Amygdala (tissue), 56 donors: Measurements from ENCODE around the gene EHHADH.

ENCODE experiments used
- DNase-seq, 56 donors: peaks; one replicate each; lab custom pipeline; 2025; lab: John Stamatoyannopoulos, UW

The EHHADH gene

GRCh38 chr3:185200639-185201038, 53.2 kb downstream of the EHHADH start:
- no peak for DNase-seq

GRCh38 chr3:185199671-185200070, 54.2 kb downstream of the EHHADH start:
- DNase-seq = no peak

DNA sequence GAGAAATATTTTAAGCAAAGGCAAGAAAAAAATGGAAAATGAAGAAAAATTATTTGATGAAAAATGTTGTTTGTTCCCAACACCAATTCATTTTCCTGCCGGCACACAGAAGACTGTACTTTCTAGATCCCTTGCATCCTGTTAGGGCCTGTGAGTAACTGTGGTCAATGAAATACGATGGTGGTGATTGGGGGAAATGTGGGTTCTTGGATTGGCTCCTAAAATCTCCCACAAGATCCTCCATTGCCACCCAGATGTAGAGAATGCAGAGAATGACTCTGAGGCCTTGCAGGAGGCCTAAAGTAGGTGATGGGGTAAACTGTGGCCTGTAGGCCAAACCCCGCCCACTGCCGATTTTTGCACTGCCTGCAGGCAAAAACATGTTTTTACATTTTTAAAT, 54.6 kb downstream of the EHHADH start:
- DNase-seq = no peak

DNA sequence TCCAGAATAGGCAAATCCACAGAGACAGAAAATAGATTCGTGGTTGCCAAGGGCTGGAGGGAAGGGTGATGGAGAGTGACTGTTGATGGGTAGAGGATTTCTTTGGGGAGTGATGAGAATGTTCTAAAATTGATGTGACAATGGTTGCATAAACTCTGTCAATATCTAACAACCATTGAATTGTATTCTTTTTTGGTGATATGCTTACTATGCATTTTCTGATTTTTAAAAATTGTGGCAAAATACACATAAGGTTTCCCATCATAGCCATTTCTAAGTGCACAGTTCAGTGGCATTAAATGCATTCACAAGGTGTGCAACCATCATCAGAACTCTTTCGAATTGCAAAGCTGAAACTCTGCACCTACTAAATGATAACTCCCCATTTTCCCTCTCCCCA, 56.8 kb downstream of the EHHADH start:
- no peak for DNase-seq

- no peak for DNase-seq
These were observed 58.2 kb downstream of the EHHADH start for GRCh38 chr3:185195652-185196051.

GRCh38 chr3:185188816-185189215, 65.0 kb downstream of the EHHADH start:
- DNase-seq = no peak

GRCh38 chr3:185187391-185187790, 66.5 kb downstream of the EHHADH start:
- DNase-seq = no peak

GRCh38 chr3:185176750-185177359, 77.0 kb downstream of the EHHADH start:
- peak in 15 of 56 donors; percentile 2 to 43 (median 13) for DNase-seq

DNA sequence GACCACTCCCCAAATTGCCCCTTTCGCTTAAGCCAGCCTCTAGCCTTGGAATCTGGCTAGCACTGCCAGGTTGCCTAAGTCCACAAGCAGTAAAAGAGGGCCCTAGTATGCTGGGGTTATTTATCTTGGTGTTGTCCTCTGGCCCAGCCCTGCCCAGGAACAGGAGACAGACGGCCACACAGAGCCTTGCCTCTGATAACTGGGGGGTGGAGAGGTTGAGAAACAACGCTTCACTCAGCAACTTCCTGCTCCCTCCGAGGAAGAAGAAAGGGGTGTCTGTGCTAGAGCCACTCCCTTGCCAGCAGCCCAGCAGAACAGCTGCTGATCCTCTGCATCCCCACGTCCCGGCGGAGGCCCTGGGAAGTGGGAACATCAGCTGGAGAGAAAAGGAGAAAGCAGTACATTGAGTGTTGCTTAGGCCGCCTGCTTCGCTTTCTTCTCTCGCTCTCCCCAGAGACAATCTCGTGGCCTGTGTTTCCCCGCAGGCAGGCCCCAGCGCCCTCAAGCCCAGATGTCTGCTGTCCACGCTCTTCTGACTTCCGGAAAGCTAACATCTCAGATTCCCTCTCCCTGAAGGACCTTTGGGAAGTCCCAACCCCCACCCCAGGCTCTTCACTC, 78.4 kb downstream of the EHHADH start:
- DNase-seq = peak; percentile 7 to 85 (median 63)

GRCh38 chr3:185172086-185173049, 81.5 kb downstream of the EHHADH start:
- DNase-seq = peak in 6 of 56 donors; percentile 1 to 34 (median 6)

GRCh38 chr3:185164428-185165217, 89.2 kb downstream of the EHHADH start:
- no peak for DNase-seq

GRCh38 chr3:185162634-185163033, 91.2 kb downstream of the EHHADH start:
- no peak for DNase-seq

DNA sequence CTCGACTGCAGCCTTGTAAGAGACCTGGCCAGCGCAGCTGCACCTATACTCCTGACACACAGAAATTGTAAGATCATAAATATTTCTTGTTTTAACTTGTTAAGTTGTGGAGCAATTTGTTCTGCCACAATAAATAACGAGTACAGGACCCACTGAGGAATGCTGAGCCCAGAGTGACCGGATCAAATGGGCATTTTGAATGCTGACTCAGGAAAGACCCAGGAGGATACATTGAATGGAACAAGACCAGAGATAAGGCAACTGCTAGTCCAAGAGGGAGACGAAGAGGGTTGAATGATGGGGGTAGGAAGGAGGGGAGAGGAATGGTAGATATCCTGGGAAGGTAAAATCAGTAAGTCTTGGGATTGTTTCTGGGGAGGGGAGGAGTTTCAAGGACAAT, 92.1 kb downstream of the EHHADH start:
- DNase-seq = no peak

DNA sequence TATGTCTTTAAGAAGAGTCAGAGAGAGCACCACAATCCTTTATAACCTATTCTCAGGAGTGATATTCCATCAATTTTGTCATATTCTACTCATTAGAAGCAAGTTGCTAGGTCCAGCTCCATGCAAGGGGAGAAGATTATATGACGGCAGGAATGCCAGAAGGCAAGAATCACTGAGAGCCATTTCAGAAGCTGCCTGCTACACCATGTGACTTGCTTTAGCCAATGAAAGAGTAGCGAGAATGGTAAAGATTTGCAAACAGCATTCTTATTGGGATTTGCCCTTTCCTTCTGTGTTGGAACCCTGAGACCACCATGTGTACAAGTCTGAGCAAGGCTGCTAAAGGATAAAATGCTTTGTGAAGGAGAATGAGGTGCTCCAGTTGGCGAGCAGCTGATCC, 96.5 kb downstream of the EHHADH start:
- DNase-seq = no peak

- DNase-seq = no peak
These were observed 98.2 kb downstream of the EHHADH start for GRCh38 chr3:185155678-185156077.

DNA sequence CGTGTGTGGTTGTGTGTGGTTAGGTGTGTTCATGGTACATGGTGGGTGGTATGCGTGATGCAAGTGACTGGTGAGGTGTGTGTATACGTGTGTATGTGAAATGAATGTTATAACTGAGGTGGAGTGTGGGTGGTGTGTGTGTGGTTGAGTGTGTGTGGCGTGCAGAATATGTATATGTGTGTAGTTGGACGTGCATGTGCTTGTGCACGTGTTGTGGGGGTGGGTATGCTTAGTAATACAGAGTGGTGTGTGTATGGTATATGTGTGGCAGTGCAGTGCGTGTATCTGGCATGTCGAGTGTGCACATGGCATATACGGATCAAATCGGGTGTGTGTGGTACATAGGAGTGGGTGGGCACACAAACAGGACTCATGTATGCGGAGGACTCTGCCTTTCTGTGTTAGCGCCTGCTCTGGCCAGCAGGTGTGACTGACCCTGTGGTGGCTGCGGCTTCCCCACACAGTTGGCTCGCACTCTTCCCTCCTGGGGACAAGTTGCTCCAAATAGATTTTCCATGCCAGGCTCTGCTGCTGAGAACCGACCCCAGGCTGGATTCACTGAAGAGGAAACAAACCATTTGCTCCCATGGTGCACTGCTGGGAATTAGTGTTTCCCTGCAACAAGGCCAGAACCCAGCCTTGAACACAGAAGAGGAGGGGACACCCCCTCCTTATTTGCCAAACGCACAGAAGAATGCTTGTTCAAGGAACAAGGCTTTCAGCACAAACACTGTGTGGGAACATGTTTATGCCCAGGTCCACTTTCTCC, 99.8 kb downstream of the EHHADH start:
- peak in 44 of 56 donors; percentile 11 to 73 (median 38) for DNase-seq

GRCh38 chr3:185153171-185153771, 100.6 kb downstream of the EHHADH start:
- DNase-seq = peak in 18 of 56 donors; percentile 8 to 72 (median 48)

DNA sequence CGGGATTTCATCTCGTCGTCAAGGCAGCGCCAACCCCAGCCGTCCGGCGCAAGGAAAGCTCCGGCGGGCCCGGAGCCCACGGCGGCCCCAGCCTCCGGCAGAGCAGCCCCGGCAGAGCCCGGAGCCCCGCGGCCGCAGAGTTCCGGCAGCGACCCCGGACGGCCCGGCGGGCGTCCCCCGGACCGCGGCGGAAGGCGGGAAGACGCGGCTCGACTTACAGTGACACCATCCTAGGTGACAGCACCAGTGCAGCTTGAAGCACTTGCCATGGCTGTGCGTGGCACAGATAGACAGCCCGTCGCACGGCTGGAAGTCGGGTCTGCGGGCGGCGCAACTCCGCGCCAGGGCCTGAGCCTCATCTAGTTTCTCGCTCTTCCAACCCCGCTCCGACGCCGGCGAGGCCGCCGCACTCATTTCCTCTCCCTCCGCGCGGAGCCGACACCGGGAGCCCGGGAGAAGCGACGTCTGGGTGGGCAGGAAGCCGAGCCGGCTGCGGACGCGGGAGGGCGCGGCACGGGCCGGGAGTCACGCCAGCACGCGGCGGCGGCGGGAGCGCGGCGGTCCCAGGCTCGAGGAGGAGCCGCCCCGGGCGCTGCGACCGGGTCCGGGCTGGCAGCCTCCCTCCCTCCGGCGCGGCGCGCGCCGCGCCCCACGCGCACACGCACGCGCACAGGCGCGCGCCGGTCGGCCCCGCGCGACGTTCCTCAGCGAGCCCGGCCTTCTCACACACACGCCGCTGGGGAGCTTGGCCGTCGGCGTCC, 101.3 kb downstream of the EHHADH start, which contains the start of gene C3orf70:
Gene C3orf70, minus strand, starts transcription at position 651 of the 761 bp plus-strand sequence. Its CDS starts 237 bp downstream, at position 414.
- DNase-seq = peak in 44 of 56 donors; percentile 25 to 82 (median 62)
